Astrocyte of the spinal cord (primary cell): Measurements from ENCODE around the gene XPO4.

Experiments used
- DNase-seq: peaks from one replicate; pipeline ENCODE4 v3.0.0; 2011; ENCODE audit warnings: low read depth, low spot score
- H3K4me3 ChIP-seq: 2 replicates; pipeline ENCODE4 v1.5.1; 2011; ENCODE audit warnings: low read depth, mild to moderate bottlenecking, low read length, moderate library complexity
- in situ Hi-C: cut with HindIII; loops from 2 replicates; pipeline ENCODE4 v1.10.0; 2017; ENCODE audit warnings: low sequenced_read_pairs
- TF ChIP-seq, protein P1 (sequence below): IDR thresholded peaks from 2 replicates; pipeline ENCODE4 v1.5.1; 2012; ENCODE audit warnings: low read depth, mild to moderate bottlenecking, low read length, inconsistent platforms

The XPO4 gene

DNA sequence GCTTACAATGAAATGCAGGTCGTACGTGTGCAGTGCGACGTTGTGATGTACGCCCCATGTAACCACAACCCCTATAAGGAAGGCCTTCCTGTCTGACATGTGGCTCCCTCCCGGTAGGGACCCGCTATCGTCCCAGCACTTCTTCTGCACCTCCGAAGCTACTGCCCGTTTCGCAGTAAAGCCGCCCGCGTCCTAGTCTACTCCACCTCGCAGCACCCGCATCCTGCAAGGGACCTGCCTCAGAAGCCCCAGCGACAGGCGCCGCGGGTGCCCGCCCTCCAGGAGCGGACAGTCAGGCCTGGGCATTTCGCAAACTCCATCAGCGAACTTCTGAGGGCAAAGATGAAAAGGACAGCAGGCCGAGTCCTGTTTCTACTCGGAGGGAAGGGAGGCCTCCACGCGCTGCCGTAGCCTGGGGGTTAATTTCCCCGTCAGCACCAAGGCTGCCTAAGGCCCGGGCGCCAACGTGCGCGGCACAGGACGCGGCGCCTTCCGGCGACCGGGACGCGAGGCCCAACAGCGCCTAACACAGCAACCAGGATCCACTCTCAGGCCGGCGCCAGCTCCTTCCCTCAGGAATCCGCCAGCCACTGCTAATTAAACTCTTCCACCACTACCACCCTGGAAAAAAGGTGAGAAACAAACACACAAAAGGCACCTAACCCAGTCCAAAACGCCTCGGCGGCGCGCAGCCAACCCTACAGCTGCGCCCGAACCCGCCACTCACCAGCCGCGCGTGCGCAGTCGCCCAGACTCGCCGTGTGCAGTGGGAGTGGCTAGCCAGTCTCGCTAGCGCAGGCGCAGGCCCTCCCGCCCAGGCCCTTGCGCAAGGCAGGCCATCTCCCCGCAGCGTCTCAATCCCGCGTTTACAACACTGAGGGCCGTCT is 129.1 kb downstream of the XPO4 start, which contains the start of gene EEF1AKMT1:
Gene EEF1AKMT1, minus strand, starts transcription at position 768 of the 887 bp plus-strand sequence. CDS start 16,363 bp downstream, outside the sequence.
- DNase-seq, result peak; percentile 92
- TF ChIP-seq, protein P1, sequence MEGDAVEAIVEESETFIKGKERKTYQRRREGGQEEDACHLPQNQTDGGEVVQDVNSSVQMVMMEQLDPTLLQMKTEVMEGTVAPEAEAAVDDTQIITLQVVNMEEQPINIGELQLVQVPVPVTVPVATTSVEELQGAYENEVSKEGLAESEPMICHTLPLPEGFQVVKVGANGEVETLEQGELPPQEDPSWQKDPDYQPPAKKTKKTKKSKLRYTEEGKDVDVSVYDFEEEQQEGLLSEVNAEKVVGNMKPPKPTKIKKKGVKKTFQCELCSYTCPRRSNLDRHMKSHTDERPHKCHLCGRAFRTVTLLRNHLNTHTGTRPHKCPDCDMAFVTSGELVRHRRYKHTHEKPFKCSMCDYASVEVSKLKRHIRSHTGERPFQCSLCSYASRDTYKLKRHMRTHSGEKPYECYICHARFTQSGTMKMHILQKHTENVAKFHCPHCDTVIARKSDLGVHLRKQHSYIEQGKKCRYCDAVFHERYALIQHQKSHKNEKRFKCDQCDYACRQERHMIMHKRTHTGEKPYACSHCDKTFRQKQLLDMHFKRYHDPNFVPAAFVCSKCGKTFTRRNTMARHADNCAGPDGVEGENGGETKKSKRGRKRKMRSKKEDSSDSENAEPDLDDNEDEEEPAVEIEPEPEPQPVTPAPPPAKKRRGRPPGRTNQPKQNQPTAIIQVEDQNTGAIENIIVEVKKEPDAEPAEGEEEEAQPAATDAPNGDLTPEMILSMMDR, result no peak
- in situ Hi-C loops, result no loop called here
- peak within 1 kb of the TSS; percentile 55 for H3K4me3 ChIP-seq

GRCh38 chr13:20772401-20773131 is 130.0 kb downstream of the XPO4 start:
- TF ChIP-seq, protein P1, result no peak
- DNase-seq, result no peak
- in situ Hi-C loops, result no loop called here
- peak overlapping the region; percentile 55 for H3K4me3 ChIP-seq

DNA sequence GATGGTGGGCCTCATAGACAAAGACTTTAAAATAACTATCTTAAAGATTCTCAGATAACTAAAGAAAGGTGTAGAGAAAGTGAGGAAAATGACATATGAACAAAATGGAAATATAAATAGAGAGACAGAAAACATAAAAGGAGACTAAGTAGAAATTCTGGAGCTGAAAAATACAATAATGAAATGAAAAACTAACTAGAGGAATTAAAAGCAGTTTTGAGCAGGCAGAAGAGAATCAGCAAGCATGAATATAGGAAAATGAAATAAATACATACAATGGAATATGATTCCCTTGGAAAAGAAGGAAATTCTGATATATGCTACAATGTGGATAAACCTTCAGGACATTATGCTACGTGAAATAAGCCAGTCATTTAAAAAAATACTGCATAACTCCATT is 132.7 kb downstream of the XPO4 start:
- TF ChIP-seq, protein P1, result no peak
- no peak overlapping the region for H3K4me3 ChIP-seq
- in situ Hi-C loops, result no loop called here
- no peak for DNase-seq

- TF ChIP-seq, protein P1, result no peak
- H3K4me3 ChIP-seq, result no peak overlapping the region
- in situ Hi-C loops, result no loop called here
- no peak for DNase-seq
Observed at GRCh38 chr13:20769091-20769490, 133.5 kb downstream of the XPO4 start.

- TF ChIP-seq, protein P1, result no peak
- H3K4me3 ChIP-seq, result no peak overlapping the region
- no peak for DNase-seq
- in situ Hi-C loops, result no loop called here
Observed at GRCh38 chr13:20767309-20767943, 135.1 kb downstream of the XPO4 start.

DNA sequence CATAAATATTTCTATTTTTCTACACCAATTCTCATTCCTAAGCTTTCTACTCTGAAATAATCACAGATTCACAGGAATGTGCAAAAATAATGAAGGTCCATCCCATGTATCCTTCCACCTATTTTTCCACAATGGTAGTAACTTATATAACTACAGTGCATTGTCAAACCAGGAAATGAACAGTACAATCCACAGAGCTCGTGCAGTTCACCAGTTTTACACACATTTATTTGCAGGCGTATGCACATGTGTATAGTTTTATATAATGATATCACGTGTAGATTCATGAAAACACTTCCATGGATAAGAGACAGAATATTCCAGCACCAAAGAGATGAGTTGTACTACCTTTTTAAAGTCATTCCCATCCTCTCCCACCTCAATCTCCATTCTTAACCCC is 141.7 kb downstream of the XPO4 start:
- TF ChIP-seq, protein P1, result no peak
- no peak for DNase-seq
- no peak overlapping the region for H3K4me3 ChIP-seq
- in situ Hi-C loops, result no loop called here
